ENCODE results near the gene VWA8. TPM values are rescaled to one million over a fixed set of nuclear protein-coding genes. Genes with fewer than 3 reads are reported as not detected.

The VWA8 gene
- total and polyA plus RNA-seq, 2 of the 8 experiments (the other 6 are each of a cell fraction or from before 2014, with no cell fraction given): 5.9 to 19.6 TPM

DNA sequence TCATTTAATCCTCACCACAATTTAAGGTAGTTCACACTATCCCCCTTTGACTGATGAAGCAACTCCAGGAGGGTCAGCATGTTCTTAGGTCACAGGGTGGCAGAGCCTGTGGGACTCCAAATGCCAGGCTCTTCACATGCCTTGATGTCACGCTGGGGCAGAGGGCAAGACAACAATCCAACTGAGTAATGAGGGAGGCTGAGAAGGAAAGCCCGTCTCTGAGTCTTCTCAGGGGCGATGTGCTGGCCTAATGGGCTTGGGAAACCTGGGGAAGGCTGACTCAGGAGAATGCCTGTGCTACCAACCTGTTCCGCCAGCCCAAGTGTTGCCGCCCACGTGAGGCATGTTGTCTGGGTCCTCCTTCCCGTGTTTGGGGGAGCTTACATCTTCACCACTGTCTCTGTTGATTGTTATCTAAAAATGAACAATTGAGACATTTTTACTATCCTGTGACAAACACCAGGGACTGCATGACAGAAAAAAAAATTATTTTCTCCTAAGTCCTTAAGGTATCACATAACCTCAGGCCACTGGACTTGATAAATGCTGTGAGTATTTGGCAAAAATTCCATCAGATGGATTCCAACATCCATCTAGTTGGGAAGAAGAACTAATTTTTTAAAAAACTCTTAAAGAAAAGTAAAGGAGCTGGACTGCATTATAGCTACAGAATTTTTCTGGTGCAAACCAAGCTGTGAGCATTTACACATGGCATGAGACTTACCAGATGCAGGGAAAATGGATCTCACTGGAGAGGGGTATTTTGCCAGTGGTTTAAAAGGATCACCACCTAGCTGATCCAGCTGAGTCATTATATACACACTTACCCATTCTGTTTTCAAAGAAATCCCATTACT lies 346.0 kb downstream of the VWA8 start:
- H3K56ac ChIP-seq (replicated peaks; ENCODE audit: insufficient read length, low read depth, low read length): no peak overlapping the region
- POLR2A ChIA-PET (ENCODE audit: partially characterized antibody): no interaction called here
- H3K14ac ChIP-seq (ENCODE audit: insufficient read length): no peak overlapping the region
- 96% methylated on average over 7 of the region's 7 CpGs; no CpG with 5 or more reads in 1 of the 2 experiments for WGBS, 2 experiments (ENCODE audit: extremely low coverage in 1 of 2, insufficient coverage in 1 of 2, insufficient read length in 1 of 2, insufficient replicate concordance in 2 of 2, low coverage in 1 of 2, low lambda C conversion rate in 2 of 2, missing lambda C conversion rate in 1 of 2)
- no peak overlapping the region for H2AFZ ChIP-seq (ENCODE audit: low read length)
- no peak overlapping the region for H4K5ac ChIP-seq (ENCODE audit: insufficient read length, low read depth, low read length)
- H3K4me1 ChIP-seq (replicated peaks in 1 of 4; ENCODE audit: control insufficient read depth in 3 of 4, insufficient read depth in 4 of 4, low read length in 3 of 4): no peaks in the 10 kb centered on the region
- no peak overlapping the region for H3K27ac ChIP-seq (ENCODE audit: low read depth, low read length)
- CTCF ChIA-PET (ENCODE audit: partially characterized antibody): interaction anchor here (0.7 to 1.4 kb wide), 5 partner anchors 9 to 1787 kb away, joined by 3 to 5 read pairs (median 3); no protein-coding TSS in a partner anchor
- H3K18ac ChIP-seq (ENCODE audit: extremely low read depth, low read length): no peak overlapping the region
- no peaks in the 10 kb centered on the region for H3K9me3 ChIP-seq (ENCODE audit: insufficient read depth in 2 of 2, low read depth in 1 of 2, low read length in 1 of 2)
- H3K4me2 ChIP-seq (ENCODE audit: insufficient read depth in 1 of 2, low read depth in 2 of 2, low read length in 2 of 2): no peak overlapping the region
- no peak overlapping the region for H4K91ac ChIP-seq (replicated peaks; ENCODE audit: insufficient read length, low read length)
- H3K9ac ChIP-seq (replicated peaks in 1 of 4; ENCODE audit: extremely low read depth in 1 of 4, low read depth in 3 of 4, low read length in 3 of 4): no peak overlapping the region
- no peak overlapping the region for H4K8ac ChIP-seq (ENCODE audit: extremely low read depth, insufficient read depth, low read length)
- H2BK15ac ChIP-seq (ENCODE audit: low read length): no peak overlapping the region
- no peak overlapping the region for H3K4ac ChIP-seq (replicated peaks; ENCODE audit: insufficient read length, low read depth, low read length)
- no peak overlapping the region for H3K4me3 ChIP-seq (ENCODE audit: extremely low read depth in 1 of 4, insufficient read depth in 2 of 4, low read depth in 3 of 4, low read length in 4 of 4)
- no peak overlapping the region for H2BK120ac ChIP-seq (replicated peaks; ENCODE audit: low read depth, low read length)
- H2AK5ac ChIP-seq (ENCODE audit: low read depth, low read length): no peak overlapping the region
- H2BK12ac ChIP-seq (ENCODE audit: low read depth, low read length): no peak overlapping the region
- H3K79me1 ChIP-seq (ENCODE audit: low read depth, low read length): no peaks in the 10 kb centered on the region
- FAIRE-seq (no peak), DNase-seq (ENCODE audit: low read depth in 1 of 2, low spot score in 2 of 2) (no peak)
- H4K20me1 ChIP-seq (replicated peaks in 1 of 2; ENCODE audit: control insufficient read depth in 1 of 2, insufficient read depth in 2 of 2, low read length in 2 of 2): no peaks in the 10 kb centered on the region
- no peak overlapping the region for H2BK5ac ChIP-seq (ENCODE audit: low read depth, low read length)
- no peaks in the 10 kb centered on the region; a peak in 1 of 8 replicates for H3K36me3 ChIP-seq (ENCODE audit: control insufficient read depth in 2 of 4, insufficient read depth in 4 of 4, low read length in 3 of 4)
- H2BK20ac ChIP-seq (ENCODE audit: low read length): no peak overlapping the region
- no peaks in the 10 kb centered on the region for H3K23me2 ChIP-seq (ENCODE audit: low read depth, low read length)
- H3K27me3 ChIP-seq (replicated peaks in 1 of 4; ENCODE audit: control insufficient read depth in 3 of 4, extremely low read depth in 1 of 4, insufficient read depth in 3 of 4, low read length in 3 of 4): no peaks in the 10 kb centered on the region
- no peak overlapping the region for H3K23ac ChIP-seq (ENCODE audit: insufficient read length)
- no peaks in the 10 kb centered on the region for H3K79me2 ChIP-seq (ENCODE audit: control insufficient read depth in 1 of 2, insufficient read depth in 2 of 2, low read length in 2 of 2)
- no peak for TF ChIP-seq EGR1 (IDR thresholded peaks at IDR 0.05; ENCODE audit: borderline replicate concordance, low read depth, low read length)
